OCI-LY7 (cell line): ENCODE measurements around the gene SLC6A12. TPM values are rescaled to one million over a fixed set of nuclear protein-coding genes. Genes with fewer than 3 reads are reported as not detected.

Experiments used
- BruUV-seq: library from RNA; stranded (reverse); fragments of 400-500 nt; replicated peaks from 2 replicates; lab custom pipeline; 2021; lab: Mats Ljungman, UMichigan
- CTCF ChIA-PET: fragments of 300-600 bp; sonication (Branson Sonifier 250); formaldehyde crosslinking; loops from one replicate; lab custom pipeline; 2022; ENCODE audit warnings: antibody characterized with exemption; ENCODE audit not compliant: unreplicated experiment; lab: Charles Lee
- POLR2A ChIA-PET: fragments of 300-600 bp; sonication (Branson Sonifier 250); formaldehyde crosslinking; loops from one replicate; lab custom pipeline; 2022; ENCODE audit warnings: antibody characterized with exemption; lab: Charles Lee
- DNase-seq: peaks from one replicate; pipeline ENCODE4 v3.0.0-alpha.2; 2015; ENCODE audit warnings: low spot score
- H2AFZ ChIP-seq: fragments of 200-600 bp; sonication (generic), shearing (Covaris generic); 2 replicates; pipeline ENCODE4 v1.6.1; 2014; ENCODE audit warnings: mild to moderate bottlenecking, antibody characterized with exemption, low read length, moderate library complexity
- H3K27ac ChIP-seq: fragments of 200-600 bp; sonication (generic); 2 replicates; pipeline ENCODE4 v1.5.1; 2014; ENCODE audit warnings: mixed run types, low read depth, mild to moderate bottlenecking, moderate library complexity, low read length, inconsistent platforms; ENCODE audit not compliant: poor library complexity, severe bottlenecking
- H3K36me3 ChIP-seq: fragments of 200-600 bp; sonication (generic); 2 replicates; pipeline ENCODE4 v1.6.1; 2014; ENCODE audit warnings: mild to moderate bottlenecking, antibody characterized with exemption, low read length, moderate library complexity, mixed read lengths; ENCODE audit not compliant: insufficient read depth
- H3K4me1 ChIP-seq: fragments of 200-600 bp; sonication (generic); 2 replicates; pipeline ENCODE4 v1.5.1; 2014; ENCODE audit warnings: mild to moderate bottlenecking, low read length; ENCODE audit not compliant: insufficient read depth, poor library complexity, severe bottlenecking
- H3K4me2 ChIP-seq: fragments of 200-600 bp; sonication (generic); 2 replicates; pipeline ENCODE4 v1.6.1; 2014; ENCODE audit warnings: mild to moderate bottlenecking, low read length
- H3K4me3 ChIP-seq: fragments of 200-600 bp; sonication (generic); 2 replicates; pipeline ENCODE4 v1.5.1; 2014; ENCODE audit warnings: mild to moderate bottlenecking, low read depth, low read length; ENCODE audit not compliant: poor library complexity, severe bottlenecking
- H3K79me2 ChIP-seq: fragments of 200-600 bp; sonication (generic); 2 replicates; pipeline ENCODE4 v1.6.1; 2016; ENCODE audit warnings: low read depth, mild to moderate bottlenecking, low read length, moderate library complexity, mixed read lengths; ENCODE audit not compliant: insufficient read depth
- H3K9me2 ChIP-seq: fragments of 200-600 bp; sonication (generic); 2 replicates; pipeline ENCODE4 v1.6.1; 2016; ENCODE audit warnings: mild to moderate bottlenecking, low read length, mixed read lengths; ENCODE audit not compliant: insufficient read depth
- H3K9me3 ChIP-seq: fragments of 200-600 bp; sonication (generic); 2 replicates; pipeline ENCODE4 v1.6.1; 2014; ENCODE audit warnings: mild to moderate bottlenecking, mixed run types, low read length, mixed read lengths
- H4K20me1 ChIP-seq: fragments of 200-600 bp; sonication (generic); 2 replicates; pipeline ENCODE4 v1.6.1; 2014; ENCODE audit warnings: mild to moderate bottlenecking, antibody characterized with exemption, low read length, moderate library complexity, mixed read lengths; ENCODE audit not compliant: insufficient read depth
- CTCF ChIP-seq: fragments of 200-600 bp; sonication (generic); conservative IDR thresholded peaks from 2 replicates; pipeline ENCODE4 v1.5.1; 2014; ENCODE audit warnings: mild to moderate bottlenecking, antibody characterized with exemption, low read length, moderate library complexity, mixed read lengths
- EZH2phosphoT487 ChIP-seq: fragments of 200-600 bp; sonication (generic); IDR thresholded peaks from 2 replicates; pipeline ENCODE4 v1.6.1; 2018; ENCODE audit warnings: low read depth, borderline replicate concordance, mild to moderate bottlenecking, mixed run types, antibody characterized with exemption, low read length, moderate library complexity, mixed read lengths
- intact Hi-C: fragments of 100-400 bp; cut with micrococcal nuclease; formaldehyde crosslinking; loops from one replicate; pipeline ENCODE4 v1.10.0; 2022; ENCODE audit not compliant: unreplicated experiment
- total RNA-seq, 2 experiments: library from RNA; depleted of rRNA in 1 of 2; stranded (reverse); fragments of >200 nt in 1 of 2; shearing (Covaris generic) in 1 of 2; gene quantifications; 2 replicates each; pipeline ENCODE4 v1.2.3, GENCODE V29; 2014 to 2022

SLC6A12 gene
- total RNA-seq, 2 experiments from 2014 or later, result not detected

GRCh38 chr12:225012-225411 lies 11.1 kb upstream of the SLC6A12 start:
- Histone ChIP-seq H3K4me3 (no peak overlapping the region), H3K27ac (no peak overlapping the region), H3K36me3 (no peaks in the 10 kb centered on the region), H2AFZ (no peak overlapping the region), H3K9me3 (no peaks in the 10 kb centered on the region), H3K4me2 (no peak overlapping the region), H3K4me1 (no peaks in the 10 kb centered on the region), H3K79me2 (no peaks in the 10 kb centered on the region), H3K9me2 (no peaks in the 10 kb centered on the region), H4K20me1 (no peaks in the 10 kb centered on the region)
- DNase-seq, result no peak
- intact Hi-C loops, result no loop called here
- ChIA-PET POLR2A (no interaction called here), CTCF (no interaction called here)
- TF ChIP-seq EZH2phosphoT487 (no peak), CTCF (no peak)
- BruUV-seq, result no TSS peak

- no TSS peak for BruUV-seq
- Histone ChIP-seq H3K27ac (no peak overlapping the region), H3K79me2 (no peaks in the 10 kb centered on the region), H3K4me1 (no peaks in the 10 kb centered on the region), H3K9me3 (no peaks in the 10 kb centered on the region), H3K36me3 (no peaks in the 10 kb centered on the region), H3K4me3 (no peak overlapping the region), H3K9me2 (no peaks in the 10 kb centered on the region), H4K20me1 (no peaks in the 10 kb centered on the region), H3K4me2 (no peak overlapping the region), H2AFZ (no peak overlapping the region)
- intact Hi-C loops, result no loop called here
- POLR2A ChIA-PET, result interaction anchor here (1.7 kb wide), 1 partner anchor 23 kb away, joined by 3 read pairs; no protein-coding TSS in a partner anchor
- no peak for DNase-seq
- CTCF ChIA-PET, result no interaction called here
- TF ChIP-seq CTCF (no peak), EZH2phosphoT487 (no peak)
Observed at GRCh38 chr12:224330-224729, 10.4 kb upstream of the SLC6A12 start.

GRCh38 chr12:223841-224240 lies 9.9 kb upstream of the SLC6A12 start:
- no peaks in the 10 kb centered on the region for H4K20me1 ChIP-seq
- no peaks in the 10 kb centered on the region for H3K9me3 ChIP-seq
- no peaks in the 10 kb centered on the region for H3K79me2 ChIP-seq
- ChIA-PET CTCF (no interaction called here), POLR2A (interaction anchor here (1.7 kb wide), 1 partner anchor 23 kb away, joined by 3 read pairs; no protein-coding TSS in a partner anchor)
- no peaks in the 10 kb centered on the region for H3K9me2 ChIP-seq
- no peak overlapping the region for H3K27ac ChIP-seq
- H3K36me3 ChIP-seq, result no peaks in the 10 kb centered on the region
- H3K4me3 ChIP-seq, result no peak overlapping the region
- DNase-seq, result no peak
- intact Hi-C loops, result no loop called here
- no TSS peak for BruUV-seq
- no peak overlapping the region for H3K4me2 ChIP-seq
- no peaks in the 10 kb centered on the region for H3K4me1 ChIP-seq
- TF ChIP-seq CTCF, result no peak
- no peak for TF ChIP-seq EZH2phosphoT487
- H2AFZ ChIP-seq, result no peak overlapping the region
